Neuron (in vitro differentiated cells): Measurements from ENCODE around the gene MDN1.
"Not testable (repeated sequence)": the region's sequence is repeated elsewhere in the genome, so short reads cannot be mapped to it uniquely, and the experiment has no call there.

Source experiments
- H2AFZ ChIP-seq: one replicate; pipeline ENCODE4 v1.6.1; 2013; ENCODE audit warnings: low read depth, mild to moderate bottlenecking, inconsistent platforms, low read length, moderate library complexity
- H3K27me3 ChIP-seq: one replicate; pipeline ENCODE4 v1.6.1; 2013; ENCODE audit warnings: low read length; ENCODE audit not compliant: insufficient read depth
- H3K36me3 ChIP-seq: one replicate; pipeline ENCODE4 v1.6.1; 2013; ENCODE audit warnings: low read length; ENCODE audit not compliant: insufficient read depth
- H3K4me1 ChIP-seq: one replicate; pipeline ENCODE4 v1.6.1; 2013; ENCODE audit warnings: low read length; ENCODE audit not compliant: insufficient read depth
- H3K4me3 ChIP-seq: 2 replicates; pipeline ENCODE4 v1.5.1; 2013; ENCODE audit warnings: mild to moderate bottlenecking, low read length, moderate library complexity
- H3K9me3 ChIP-seq: one replicate; pipeline ENCODE4 v1.6.1; 2013; ENCODE audit warnings: low read length

MDN1 gene

DNA sequence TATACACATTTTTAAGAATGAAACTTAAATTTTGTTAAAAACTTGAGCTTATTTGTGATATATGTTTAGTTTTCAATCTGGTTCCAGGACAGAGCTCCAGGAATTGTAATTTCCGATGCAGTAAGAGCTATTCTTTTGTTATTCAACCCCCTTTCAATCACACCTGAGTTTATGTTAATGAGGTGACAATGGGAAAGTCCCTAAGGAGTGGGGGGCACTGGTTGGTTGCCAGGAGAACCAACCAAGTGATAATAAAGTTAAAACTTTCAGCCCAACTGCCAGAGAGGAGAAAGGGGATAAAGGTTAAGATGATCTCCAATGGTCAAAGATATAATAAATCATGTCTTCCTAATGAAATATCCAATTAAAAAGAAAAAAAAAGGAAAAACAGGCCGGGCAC lies 19.8 kb downstream of the MDN1 start:
- Histone ChIP-seq H3K36me3 (peaks cover 11% of the 10 kb centered on the region), H3K9me3 (no peaks in the 10 kb centered on the region), H3K4me1 (no peaks in the 10 kb centered on the region), H3K27me3 (no peaks in the 10 kb centered on the region), H3K4me3 (no peak overlapping the region), H2AFZ (no peak overlapping the region)

DNA sequence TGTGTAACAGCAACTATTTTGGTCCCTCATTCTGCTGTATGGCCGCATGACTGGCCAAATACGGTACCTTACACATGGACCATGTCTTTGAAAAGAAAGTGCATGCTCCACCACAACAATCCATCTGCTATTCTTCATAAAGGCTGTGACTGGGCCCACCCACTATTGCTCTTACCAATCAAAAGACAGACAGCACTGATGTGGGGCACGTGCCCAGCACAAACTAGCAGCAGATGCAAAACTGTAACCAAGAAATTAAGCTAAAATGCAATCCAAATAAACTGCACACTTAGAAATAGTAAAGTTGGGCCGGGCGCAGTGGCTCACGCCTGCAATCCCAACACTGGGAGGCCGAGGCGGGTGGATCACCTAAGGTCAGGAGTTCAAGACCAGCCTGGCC lies 20.5 kb downstream of the MDN1 start:
- Histone ChIP-seq H3K9me3 (no peaks in the 10 kb centered on the region), H3K27me3 (no peaks in the 10 kb centered on the region), H2AFZ (no peak overlapping the region), H3K4me3 (no peak overlapping the region), H3K4me1 (no peaks in the 10 kb centered on the region), H3K36me3 (peaks cover 16% of the 10 kb centered on the region)

DNA sequence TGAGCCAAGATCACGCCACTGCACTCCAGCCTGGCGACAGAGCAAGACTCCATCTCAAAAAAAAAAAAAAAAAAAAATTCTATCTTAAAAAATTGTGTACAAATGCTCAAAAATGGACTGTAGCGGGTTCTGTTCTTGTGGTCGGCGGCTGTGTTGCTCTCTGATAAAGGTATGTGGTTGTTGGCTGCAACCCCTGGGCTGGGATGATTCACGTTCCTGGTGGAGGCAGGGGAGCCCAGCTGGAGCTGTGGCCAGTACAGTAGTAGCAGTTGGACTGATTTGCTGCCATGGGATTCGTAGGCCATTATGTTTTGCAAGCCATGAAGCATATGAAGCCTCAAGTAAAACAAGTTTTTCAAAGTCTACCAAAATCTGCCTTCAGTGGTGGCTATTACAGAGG lies 22.3 kb downstream of the MDN1 start:
- no peaks in the 10 kb centered on the region for H3K9me3 ChIP-seq
- peaks cover 28% of the 10 kb centered on the region for H3K36me3 ChIP-seq
- no peaks in the 10 kb centered on the region for H3K4me1 ChIP-seq
- no peak overlapping the region for H3K4me3 ChIP-seq
- H2AFZ ChIP-seq = no peak overlapping the region
- no peaks in the 10 kb centered on the region for H3K27me3 ChIP-seq

DNA sequence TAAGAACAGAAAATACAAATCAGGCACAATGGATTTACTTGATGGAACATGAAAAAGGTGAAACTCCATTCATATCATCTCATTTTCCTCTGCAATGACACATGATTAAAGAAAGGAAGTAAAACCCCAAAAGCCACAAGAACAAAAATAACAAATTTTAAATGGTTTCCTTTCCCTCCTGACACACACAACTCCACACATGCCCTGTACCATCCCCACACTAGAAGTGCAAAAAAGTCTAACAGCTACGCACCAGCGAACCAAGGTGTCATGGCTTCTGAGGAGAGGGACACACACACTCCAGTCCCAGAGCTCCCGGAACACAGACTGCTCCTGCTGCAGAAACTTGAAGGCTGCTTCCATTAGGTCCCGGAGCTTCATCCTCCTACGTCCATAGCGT lies 25.3 kb downstream of the MDN1 start:
- Histone ChIP-seq H3K4me3 (no peak overlapping the region), H2AFZ (no peak overlapping the region), H3K4me1 (no peaks in the 10 kb centered on the region), H3K36me3 (peaks cover 31% of the 10 kb centered on the region), H3K9me3 (no peaks in the 10 kb centered on the region), H3K27me3 (no peaks in the 10 kb centered on the region)

DNA sequence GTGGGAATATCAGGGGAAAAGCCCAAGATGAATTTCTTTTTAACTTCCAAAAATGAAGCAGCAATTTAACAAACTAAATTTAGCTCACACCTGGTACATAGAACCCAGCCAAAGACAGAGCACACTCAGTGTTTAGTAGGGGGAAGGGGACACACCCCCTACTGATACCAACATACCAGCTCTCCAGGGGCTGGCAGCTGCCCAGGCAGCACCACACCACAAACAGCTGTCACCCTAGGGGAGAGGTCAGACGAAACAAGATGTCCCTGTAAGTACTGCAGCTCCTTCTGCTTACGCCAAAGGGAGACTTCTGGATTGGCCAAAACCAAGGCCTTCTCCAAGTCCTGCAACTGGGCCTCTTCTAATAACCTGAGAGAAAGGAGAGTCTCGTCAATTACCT lies 26.0 kb downstream of the MDN1 start:
- Histone ChIP-seq H2AFZ (no peak overlapping the region), H3K4me1 (no peaks in the 10 kb centered on the region), H3K4me3 (no peak overlapping the region), H3K9me3 (no peaks in the 10 kb centered on the region), H3K36me3 (peaks cover 31% of the 10 kb centered on the region), H3K27me3 (no peaks in the 10 kb centered on the region)

DNA sequence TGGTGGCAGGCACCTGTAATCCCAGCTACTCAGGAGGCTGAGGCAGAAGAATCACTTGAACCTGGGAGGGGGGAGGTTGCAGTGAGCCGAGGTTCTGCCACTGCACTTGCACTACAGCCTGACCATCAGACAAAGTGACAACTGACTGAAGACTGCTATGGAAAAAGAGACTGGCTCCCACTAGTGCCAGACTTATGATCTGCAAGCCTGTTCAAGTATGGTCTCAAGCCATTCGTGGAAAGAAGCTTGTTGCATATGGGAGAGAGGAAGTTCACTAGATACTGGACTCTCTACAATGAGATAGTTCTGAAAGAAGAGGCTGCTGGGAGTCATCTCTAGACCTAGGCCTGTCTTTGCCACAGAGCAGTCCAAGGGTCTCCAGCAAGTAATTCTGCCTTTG lies 26.7 kb downstream of the MDN1 start:
- peaks cover 34% of the 10 kb centered on the region for H3K36me3 ChIP-seq
- H3K4me3 ChIP-seq = no peak overlapping the region
- no peaks in the 10 kb centered on the region for H3K27me3 ChIP-seq
- no peaks in the 10 kb centered on the region for H3K9me3 ChIP-seq
- no peaks in the 10 kb centered on the region for H3K4me1 ChIP-seq
- no peak overlapping the region for H2AFZ ChIP-seq

DNA sequence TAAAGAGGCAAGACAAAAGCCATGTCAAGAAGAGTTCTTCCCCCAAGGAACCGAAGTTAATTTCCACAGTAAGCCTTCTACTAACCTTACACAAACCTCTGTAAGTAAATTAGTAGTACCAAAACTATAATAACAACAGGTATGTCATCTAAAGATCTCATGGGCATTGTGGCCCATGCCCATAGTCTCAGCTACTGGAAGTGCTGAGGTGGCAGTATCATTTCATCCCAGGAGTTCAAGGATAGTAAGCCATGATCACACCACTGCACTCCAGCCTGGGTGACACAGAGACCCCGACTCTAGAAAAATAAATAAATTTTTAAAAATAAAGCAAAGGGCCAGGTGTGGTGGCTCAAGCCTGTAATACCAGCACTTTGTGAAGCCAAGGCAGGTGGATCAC lies 29.2 kb downstream of the MDN1 start:
- H3K36me3 ChIP-seq = peaks cover 47% of the 10 kb centered on the region
- H2AFZ ChIP-seq = no peak overlapping the region
- H3K27me3 ChIP-seq = no peaks in the 10 kb centered on the region
- no peak overlapping the region for H3K4me3 ChIP-seq
- no peaks in the 10 kb centered on the region for H3K4me1 ChIP-seq
- H3K9me3 ChIP-seq = no peaks in the 10 kb centered on the region

DNA sequence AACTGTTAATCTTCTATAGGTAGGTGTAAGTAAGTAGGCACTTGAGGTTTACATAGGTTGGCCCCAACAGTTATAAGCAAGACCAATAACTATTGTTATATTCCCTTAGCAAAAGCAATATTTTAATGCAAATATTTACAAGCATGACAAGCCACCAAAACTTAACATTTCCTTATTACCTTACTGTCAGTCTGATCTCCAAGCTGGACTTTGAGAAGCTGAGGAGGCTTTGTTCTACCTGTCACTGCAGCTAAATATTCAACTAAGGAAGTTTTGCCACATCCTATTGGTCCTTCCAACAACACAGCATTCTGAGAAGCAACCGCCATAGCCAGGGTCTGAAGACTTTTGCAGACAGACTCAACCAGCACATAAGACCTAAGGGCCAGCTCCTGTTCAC lies 29.6 kb downstream of the MDN1 start:
- Histone ChIP-seq H3K9me3 (no peaks in the 10 kb centered on the region), H3K36me3 (peaks cover 51% of the 10 kb centered on the region), H3K27me3 (no peaks in the 10 kb centered on the region), H2AFZ (no peak overlapping the region), H3K4me3 (no peak overlapping the region), H3K4me1 (no peaks in the 10 kb centered on the region)

DNA sequence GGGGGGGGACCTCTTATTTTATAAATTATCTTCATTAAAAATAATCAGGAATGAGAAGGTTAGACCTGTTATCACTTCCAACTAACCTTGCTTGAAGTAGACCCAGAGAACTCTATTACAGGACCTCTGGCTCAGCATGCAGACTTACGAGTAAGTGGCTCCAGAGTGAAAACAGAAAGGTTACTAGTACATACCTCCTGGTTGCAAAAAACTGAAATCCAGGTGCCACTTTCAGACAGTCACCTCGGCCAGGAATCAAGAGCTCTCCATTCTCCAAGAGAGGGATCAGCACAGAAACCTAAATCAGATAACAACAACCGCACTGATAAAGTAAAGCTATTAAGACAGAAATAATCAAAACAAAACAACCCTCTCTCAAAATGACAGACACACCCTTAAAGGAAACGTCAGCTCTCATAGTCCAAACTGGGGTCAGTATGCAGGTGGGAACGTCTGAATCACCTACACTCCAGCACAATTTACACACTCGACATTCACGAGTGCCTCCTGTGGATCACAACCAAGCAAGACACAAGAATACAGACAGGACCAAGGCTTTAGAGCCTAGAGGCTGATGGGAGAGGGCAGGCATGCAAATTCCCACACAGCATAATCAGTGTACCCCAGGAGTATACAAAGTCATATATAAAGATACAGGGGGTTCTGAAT lies 31.8 kb downstream of the MDN1 start:
- Histone ChIP-seq H3K27me3 (no peaks in the 10 kb centered on the region), H3K36me3 (peaks cover 51% of the 10 kb centered on the region), H2AFZ (no peak overlapping the region), H3K9me3 (no peaks in the 10 kb centered on the region), H3K4me1 (no peaks in the 10 kb centered on the region), H3K4me3 (no peak overlapping the region)

DNA sequence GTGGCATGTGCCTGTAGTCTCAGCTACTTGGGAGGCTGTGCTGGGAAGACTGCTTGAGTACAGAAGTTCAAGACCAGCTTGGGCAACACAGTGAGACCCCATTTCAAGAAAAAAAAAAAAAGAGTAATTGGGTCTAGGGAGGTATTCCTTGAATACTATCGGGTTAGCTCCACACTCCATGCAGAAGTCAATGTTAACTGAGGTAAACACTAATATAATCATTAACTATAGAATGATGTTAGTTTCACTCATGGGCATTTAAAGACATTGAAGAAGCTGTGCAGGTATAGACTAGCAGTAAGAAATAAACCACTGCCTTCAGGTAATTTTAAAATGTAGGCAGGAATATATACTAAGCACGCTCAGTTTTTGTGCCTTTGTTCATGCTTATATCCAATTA lies 32.6 kb downstream of the MDN1 start:
- Histone ChIP-seq H3K9me3 (no peaks in the 10 kb centered on the region), H3K36me3 (peaks cover 56% of the 10 kb centered on the region), H3K4me3 (no peak overlapping the region), H2AFZ (no peak overlapping the region), H3K27me3 (no peaks in the 10 kb centered on the region), H3K4me1 (no peaks in the 10 kb centered on the region)

DNA sequence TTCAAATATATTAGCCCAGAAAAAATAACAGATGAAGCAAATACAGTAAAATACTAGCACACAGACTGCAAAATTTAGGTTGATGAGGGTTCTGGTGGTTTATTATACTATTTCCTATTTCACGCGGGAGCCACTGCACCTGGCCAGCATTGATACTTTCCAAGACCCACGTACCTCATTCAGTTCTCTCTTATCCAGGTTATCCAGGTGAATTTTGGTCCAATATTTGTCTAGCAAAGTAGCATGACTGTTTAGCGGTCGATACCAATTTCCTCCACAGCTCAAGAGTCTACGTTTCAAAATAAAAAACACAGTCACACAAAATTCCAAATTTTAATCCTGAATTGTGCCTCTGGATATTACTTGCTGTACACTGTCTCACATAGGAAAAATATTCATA lies 34.8 kb downstream of the MDN1 start:
- Histone ChIP-seq H3K36me3 (peaks cover 62% of the 10 kb centered on the region), H3K4me3 (no peak overlapping the region), H3K4me1 (no peaks in the 10 kb centered on the region), H3K9me3 (no peaks in the 10 kb centered on the region), H3K27me3 (no peaks in the 10 kb centered on the region), H2AFZ (no peak overlapping the region)

DNA sequence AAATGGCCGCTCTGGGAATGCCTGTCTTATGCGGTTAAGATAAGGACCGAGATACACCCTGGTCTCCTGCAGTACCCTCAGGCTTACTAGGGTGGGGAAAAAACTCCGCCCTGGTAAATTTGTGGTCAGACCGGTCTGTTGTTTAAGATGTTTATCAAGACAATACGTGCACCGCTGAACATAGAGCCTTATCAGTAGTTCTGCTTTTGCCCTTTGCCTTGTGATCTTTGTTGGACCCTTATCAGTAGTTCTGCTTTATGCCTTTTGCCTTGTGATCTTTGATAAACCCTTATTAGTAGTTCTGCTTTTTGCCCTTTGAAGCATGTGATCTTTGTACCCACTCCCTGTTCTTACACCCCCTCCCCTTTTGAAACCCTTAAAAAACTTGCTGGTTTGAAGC lies 36.3 kb downstream of the MDN1 start:
- peaks cover 59% of the 10 kb centered on the region for H3K36me3 ChIP-seq
- H2AFZ ChIP-seq, H3K27me3 ChIP-seq, H3K9me3 ChIP-seq, H3K4me1 ChIP-seq, H3K4me3 ChIP-seq: not testable (repeated sequence)

DNA sequence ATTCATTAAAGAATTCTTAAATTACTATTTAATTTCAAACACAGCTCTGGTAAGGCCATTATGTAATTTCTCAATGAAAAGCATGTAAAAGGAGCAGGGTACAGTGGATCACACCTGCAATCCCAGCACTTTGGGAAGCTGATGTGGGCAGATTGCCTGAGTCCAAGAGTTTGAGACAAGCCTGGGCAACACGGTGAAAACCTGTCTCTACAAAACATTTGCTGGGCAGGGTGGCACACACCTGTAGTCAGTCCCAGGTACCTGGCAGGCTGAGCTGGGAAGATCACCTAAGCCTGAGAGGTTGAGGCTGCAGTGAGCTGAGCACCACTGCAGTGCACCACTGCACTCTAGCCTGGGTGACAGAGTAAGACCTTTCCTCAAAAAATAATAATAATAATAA lies 37.4 kb downstream of the MDN1 start:
- H3K27me3 ChIP-seq = no peaks in the 10 kb centered on the region
- no peaks in the 10 kb centered on the region for H3K4me1 ChIP-seq
- peaks cover 53% of the 10 kb centered on the region for H3K36me3 ChIP-seq
- no peak overlapping the region for H2AFZ ChIP-seq
- no peaks in the 10 kb centered on the region for H3K9me3 ChIP-seq
- H3K4me3 ChIP-seq = no peak overlapping the region
